ENCODE data around the gene LUZP4. TPM values are rescaled to one million over a fixed set of nuclear protein-coding genes. Genes with fewer than 3 reads are reported as not detected.

The LUZP4 gene
- total RNA-seq, 1 experiment from 2014 or later: not detected

GRCh38 chrX:115251458-115252233 is 37.9 kb upstream of the LUZP4 start:
- no TSS peak for BruUV-seq (replicated peaks)
- H3K27ac ChIP-seq (ENCODE audit: low read depth, low read length): no peak overlapping the region
- RAD21 ChIA-PET (ENCODE audit: low non-redundant PET in 1 of 2, low total read pairs in 2 of 2, uncharacterized antibody in 2 of 2, unreplicated experiment in 2 of 2): no interaction called here
- no peaks in the 10 kb centered on the region for H3K9me3 ChIP-seq (ENCODE audit: control insufficient read depth in 1 of 2, insufficient read depth in 1 of 2, low read depth in 1 of 2, low read length in 2 of 2)
- H2AFZ ChIP-seq (ENCODE audit: low read depth, low read length, poor library complexity, severe bottlenecking): no peak overlapping the region
- H3K36me3 ChIP-seq (ENCODE audit: control insufficient read depth in 1 of 2, insufficient read depth in 2 of 2, low read length in 2 of 2): no peaks in the 10 kb centered on the region
- POLR2A ChIA-PET: no interaction called here
- CTCF ChIA-PET: no interaction called here
- ATAC-seq (no peak), DNase-seq (ENCODE audit: low read depth, low spot score) (no peak)
- no peaks in the 10 kb centered on the region for H3K4me1 ChIP-seq (ENCODE audit: control insufficient read depth in 1 of 2, insufficient read depth in 2 of 2, low read length in 2 of 2)
- no peaks in the 10 kb centered on the region for H3K27me3 ChIP-seq (ENCODE audit: insufficient read depth, low read length)
- no peaks in the 10 kb centered on the region for H4K20me1 ChIP-seq (ENCODE audit: insufficient read depth)
- no peak overlapping the region for H3K4me2 ChIP-seq (ENCODE audit: low read length)
- no peak overlapping the region for H3K9ac ChIP-seq (ENCODE audit: low read length)
- H3K9me2 ChIP-seq (ENCODE audit: insufficient read depth): no peaks in the 10 kb centered on the region
- intact Hi-C loops (cut with micrococcal nuclease): no loop called here
- no peaks in the 10 kb centered on the region for H3K79me2 ChIP-seq (ENCODE audit: insufficient read depth, low read length)
- TF ChIP-seq SRF (IDR thresholded peaks at IDR 0.05; ENCODE audit: low read depth) (no peak), FOSL1 (IDR thresholded peaks at IDR 0.05; ENCODE audit: low read depth) (no peak), EZH2 (IDR thresholded peaks at IDR 0.05) (no peak)
- H3K4me3 ChIP-seq (replicated peaks in 1 of 2; ENCODE audit: low read depth in 1 of 2, low read length in 2 of 2): no peak overlapping the region

GRCh38 chrX:115255003-115255402 is 34.5 kb upstream of the LUZP4 start:
- ChIA-PET CTCF (no interaction called here), RAD21 (ENCODE audit: low non-redundant PET in 1 of 2, low total read pairs in 2 of 2, uncharacterized antibody in 2 of 2, unreplicated experiment in 2 of 2) (no interaction called here), POLR2A (no interaction called here)
- intact Hi-C loops (cut with micrococcal nuclease): no loop called here
- Histone ChIP-seq H3K27me3 (ENCODE audit: insufficient read depth, low read length) (no peaks in the 10 kb centered on the region), H3K9me3 (ENCODE audit: control insufficient read depth in 1 of 2, insufficient read depth in 1 of 2, low read depth in 1 of 2, low read length in 2 of 2) (no peaks in the 10 kb centered on the region), H3K9me2 (ENCODE audit: insufficient read depth) (no peaks in the 10 kb centered on the region), H3K36me3 (ENCODE audit: control insufficient read depth in 1 of 2, insufficient read depth in 2 of 2, low read length in 2 of 2) (no peaks in the 10 kb centered on the region), H3K27ac (ENCODE audit: low read depth, low read length) (no peak overlapping the region), H4K20me1 (ENCODE audit: insufficient read depth) (no peaks in the 10 kb centered on the region), H3K4me2 (ENCODE audit: low read length) (no peak overlapping the region), H3K4me1 (ENCODE audit: control insufficient read depth in 1 of 2, insufficient read depth in 2 of 2, low read length in 2 of 2) (no peaks in the 10 kb centered on the region), H3K79me2 (ENCODE audit: insufficient read depth, low read length) (no peaks in the 10 kb centered on the region), H3K9ac (ENCODE audit: low read length) (no peak overlapping the region), H2AFZ (ENCODE audit: low read depth, low read length, poor library complexity, severe bottlenecking) (no peak overlapping the region), H3K4me3 (replicated peaks in 1 of 2; ENCODE audit: low read depth in 1 of 2, low read length in 2 of 2) (no peak overlapping the region)
- TF ChIP-seq ZNF274 (IDR thresholded peaks at IDR 0.05; ENCODE audit: low read depth, low read length): no peak
- TF ChIP-seq ATF3 (IDR thresholded peaks at IDR 0.05): no peak
- no peak for TF ChIP-seq FOSL1 (IDR thresholded peaks at IDR 0.05; ENCODE audit: low read depth)
- TF ChIP-seq JUND (IDR thresholded peaks at IDR 0.05): no peak
- no peak for TF ChIP-seq CTCF (IDR thresholded peaks at IDR 0.05 in 2 of 3, conservative IDR thresholded peaks at IDR 0.05 in 1 of 3; ENCODE audit: borderline replicate concordance in 1 of 3, insufficient read depth in 1 of 3, low read depth in 2 of 3, low read length in 2 of 3)
- no peak for TF ChIP-seq POLR2A (IDR thresholded peaks at IDR 0.05; ENCODE audit: borderline replicate concordance, extremely low read depth, insufficient read depth, insufficient read length)
- TF ChIP-seq CBX3 (IDR thresholded peaks at IDR 0.05; ENCODE audit: low read depth): no peak
- no peak for TF ChIP-seq EZH2 (IDR thresholded peaks at IDR 0.05)
- DNase-seq (ENCODE audit: low read depth, low spot score) (no peak), ATAC-seq (no peak)
- BruUV-seq (replicated peaks): no TSS peak

Data from HCT116 (cell line).